HepG2 (cell line): Measurements from ENCODE around the gene SORD. TPM values are rescaled to one million over a fixed set of nuclear protein-coding genes. Genes with fewer than 3 reads are reported as not detected.
A peak's percentile ranks its signal among the peaks of the same experiment; 100 is the strongest.

Experiments used
- ATAC-seq: fragments of 200-7000 bp; cut with Tn5 transposase; 3 replicates; pipeline ENCODE4 v1.9.1; 2020; ENCODE audit warnings: mild to moderate bottlenecking, moderate library complexity
- BruUV-seq: library from RNA; stranded (reverse); fragments of 400-500 nt; replicated peaks from 2 replicates; lab custom pipeline; 2021; lab: Mats Ljungman, UMichigan
- CTCF ChIA-PET: fragments of 300-600 bp; formaldehyde crosslinking; extraction: SDS; loops from one replicate; lab custom pipeline; 2021; ENCODE audit warnings: low total read pairs, inconsistent platforms, low intra/inter-chr PET ratio; lab: Yijun Ruan, JAX
- POLR2A ChIA-PET: fragments of 350-600 bp; sonication (Branson Sonifier 250); formaldehyde crosslinking; loops from one replicate; lab custom pipeline; 2020; ENCODE audit warnings: antibody characterized with exemption, inconsistent platforms; lab: Yijun Ruan, JAX
- DNase-seq: peaks from one replicate; pipeline ENCODE4 v3.0.0-alpha.2; 2015; ENCODE audit warnings: low spot score
- FAIRE-seq: peaks from 3 replicates; lab custom pipeline; 2011; peaks lifted over from hg19 to GRCh38; lab: Jason Lieb, UNC
- H2AFZ ChIP-seq: one replicate; pipeline ENCODE4 v1.6.1; 2011; ENCODE audit warnings: low read length, inconsistent platforms
- H3K27ac ChIP-seq: fragments of 300-600 bp; 3 replicates; pipeline ENCODE4 v1.8.0; 2011; ENCODE audit warnings: mixed run types, mild to moderate bottlenecking, mixed read lengths, low read length, inconsistent platforms; ENCODE audit not compliant: insufficient read depth; ENCODE audit errors: extremely low read length
- H3K27me3 ChIP-seq, 2 experiments: fragments of 200-600 bp in 1 of 2; 2 replicates in 1 of 2; 3 replicates in 1 of 2; pipeline versions ENCODE4 v1.6.0 to v1.8.0; 2011; ENCODE audit warnings: low read length in 2 of 2, mild to moderate bottlenecking in 2 of 2, moderate library complexity in 2 of 2, inconsistent platforms in 1 of 2; ENCODE audit not compliant: insufficient read depth in 2 of 2, control insufficient read depth in 1 of 2
- H3K36me3 ChIP-seq, 2 experiments: fragments of 200-600 bp in 1 of 2; replicated peaks in 1 of 2; 2 replicates in 1 of 2; 3 replicates in 1 of 2; pipeline versions ENCODE4 v1.5.1 to v1.8.0; 2011; ENCODE audit warnings: low read length in 2 of 2, inconsistent platforms in 1 of 2; ENCODE audit not compliant: insufficient read depth in 2 of 2, control insufficient read depth in 1 of 2
- H3K4me1 ChIP-seq: 2 replicates; pipeline ENCODE4 v1.5.1; 2012; ENCODE audit warnings: low read length, inconsistent platforms; ENCODE audit not compliant: insufficient read depth
- H3K4me2 ChIP-seq: 2 replicates; pipeline ENCODE4 v1.6.0; 2011; ENCODE audit warnings: low read depth, low read length, inconsistent platforms
- H3K4me3 ChIP-seq, 3 experiments: fragments of 200-600 bp in 1 of 3; sonication (generic), shearing (Covaris generic) in 1 of 3; replicated peaks in 1 of 3; 2 replicates each; pipeline ENCODE4 v1.5.1; 2011 to 2016; ENCODE audit warnings: low read length in 3 of 3, inconsistent platforms in 2 of 3, low read depth in 2 of 3, mild to moderate bottlenecking in 2 of 3, control low read depth in 1 of 3, mixed read lengths in 1 of 3; ENCODE audit not compliant: insufficient read depth in 1 of 3
- H3K79me2 ChIP-seq: one replicate; pipeline ENCODE4 v1.6.1; 2011; ENCODE audit warnings: low read length, inconsistent platforms; ENCODE audit not compliant: insufficient read depth
- H3K9ac ChIP-seq: 2 replicates; pipeline ENCODE4 v1.6.0; 2011; ENCODE audit warnings: mild to moderate bottlenecking, low read depth, low read length, inconsistent platforms; ENCODE audit not compliant: insufficient read depth
- H3K9me3 ChIP-seq: 2 replicates; pipeline ENCODE4 v1.5.1; 2012; ENCODE audit warnings: mild to moderate bottlenecking, low read length
- H4K20me1 ChIP-seq: 2 replicates; pipeline ENCODE4 v1.6.0; 2011; ENCODE audit warnings: inconsistent platforms, mild to moderate bottlenecking, low read length, moderate library complexity; ENCODE audit not compliant: insufficient read depth
- FOXC1 ChIP-seq: sonication (generic); formaldehyde crosslinking; IDR thresholded peaks from 2 replicates; pipeline ENCODE4 v1.8.0; 2022; ENCODE audit warnings: mild to moderate bottlenecking, missing genetic modification reagents, borderline replicate concordance
- MEIS2 ChIP-seq: sonication (generic); formaldehyde crosslinking; IDR thresholded peaks from 2 replicates; pipeline ENCODE4 v1.9.0; 2021; ENCODE audit warnings: mild to moderate bottlenecking, missing genetic modification reagents
- MXI1 ChIP-seq: IDR thresholded peaks from 3 replicates; pipeline ENCODE4 v1.6.1; 2012; ENCODE audit warnings: low read depth, low read length, inconsistent platforms, borderline replicate concordance
- PRDM10 ChIP-seq: sonication (generic); formaldehyde crosslinking; IDR thresholded peaks from 2 replicates; pipeline ENCODE4 v1.4.0; 2020; ENCODE audit warnings: low read depth, missing genetic modification reagents
- PRPF4 ChIP-seq: fragments of 200-400 bp; formaldehyde crosslinking; IDR thresholded peaks from 2 replicates; pipeline ENCODE4 v1.6.1; 2016; ENCODE audit warnings: low read length, low read depth; ENCODE audit not compliant: poor library complexity, severe bottlenecking
- TRIM24 ChIP-seq: sonication (generic); formaldehyde crosslinking; IDR thresholded peaks from 2 replicates; pipeline ENCODE4 v1.8.0; 2022; ENCODE audit warnings: mild to moderate bottlenecking, missing genetic modification reagents
- ZBTB39 ChIP-seq: sonication (generic); formaldehyde crosslinking; IDR thresholded peaks from 2 replicates; pipeline ENCODE4 v1.5.0; 2020; ENCODE audit warnings: missing genetic modification reagents
- ZNF768 ChIP-seq: sonication (generic); formaldehyde crosslinking; IDR thresholded peaks from 2 replicates; pipeline ENCODE4 v1.4.0; 2020; ENCODE audit warnings: missing genetic modification reagents
- WGBS: methylation state at CpG from one replicate; pipeline ENCODE4 v1.1.6; 2017; ENCODE audit warnings: low lambda C conversion rate; 5-methylcytosine and 5-hydroxymethylcytosine counted together
- in situ Hi-C: cut with HindIII; loops from 2 replicates; pipeline ENCODE4 v1.10.0; 2017; ENCODE audit warnings: low pct_unique_long_range_greater_than_20kb; ENCODE audit not compliant: extremely low pct_ligation_motif_present
- intact Hi-C: fragments of 100-400 bp; cut with micrococcal nuclease; formaldehyde crosslinking; loops from one replicate; pipeline ENCODE4 v1.10.0; 2022; ENCODE audit not compliant: unreplicated experiment
- polyA plus RNA-seq, 8 experiments: library from polyadenylated mRNA; depleted of rRNA in 3 of 8; stranded (reverse) in 7 of 8; unstranded in 1 of 8; fragments of >200 nt; fragmentation: Illumina TruSeq in 4 of 8; extraction: Trizol in 4 of 8; gene quantifications; 2 replicates each; pipeline versions ENCODE4 v1.2.1 to v1.2.3, GENCODE V29; 2011 to 2016; ENCODE audit warnings: low read depth in 4 of 8, missing spikeins in 1 of 8, mixed read lengths in 1 of 8; ENCODE audit not compliant: insufficient read depth in 1 of 8
- total RNA-seq, 5 experiments: library from RNA; depleted of rRNA; stranded (reverse); fragments of >200 nt; fragmentation: Illumina TruSeq; extraction: Trizol; gene quantifications; 2 replicates each; pipeline ENCODE4 v1.2.3, GENCODE V29; 2016; ENCODE audit warnings: low read depth in 1 of 5

SORD gene
- total and polyA plus RNA-seq, 2 of the 13 experiments (the other 11 are each of a cell fraction or from before 2014, with no cell fraction given) = 59.1 to 95.3 TPM

GRCh38 chr15:45027220-45027619 lies 4.2 kb downstream of the SORD start:
- H3K27ac ChIP-seq = no peak overlapping the region
- in situ Hi-C loops (loop anchor here (5.0 kb wide), 1 partner anchor 55 kb away; no protein-coding TSS in a partner anchor), intact Hi-C loops (no loop called here)
- peaks cover 50% of the 10 kb centered on the region for H3K79me2 ChIP-seq
- no peak for ATAC-seq
- peaks cover 62% of the 10 kb centered on the region for H3K4me1 ChIP-seq
- no peak for FAIRE-seq
- H4K20me1 ChIP-seq = no peaks in the 10 kb centered on the region
- CTCF ChIA-PET = no interaction called here
- H3K9ac ChIP-seq = no peak overlapping the region
- H3K4me2 ChIP-seq = 0 out of 2 replicates have a peak overlapping the region, but pooled peaks have one; percentile 99
- H3K27me3 ChIP-seq = no peaks in the 10 kb centered on the region; a peak in 1 of 5 replicates
- H3K9me3 ChIP-seq = no peaks in the 10 kb centered on the region
- BruUV-seq = no TSS peak
- H3K4me3 ChIP-seq = no peak overlapping the region
- DNase-seq = no peak
- no peak overlapping the region for H2AFZ ChIP-seq
- POLR2A ChIA-PET = interaction anchor here (0.7 kb wide), 1 partner anchor 10 kb away, joined by 3 read pairs; no protein-coding TSS in a partner anchor
- WGBS = 89% methylated on average over 4 of the region's 4 CpGs
- peaks cover 6 to 28% of the 10 kb centered on the region in 2 experiments for H3K36me3 ChIP-seq
- TF ChIP-seq MXI1 (no peak), TRIM24 (no peak), PRPF4 (no peak), MEIS2 (CRISPR knock-in tag) (no peak), ZBTB39 (CRISPR knock-in tag) (no peak), ZNF768 (no peak), PRDM10 (CRISPR knock-in tag) (no peak), FOXC1 (CRISPR knock-in tag) (no peak)
